ENCODE data around the gene PPP1R9A. TPM values are rescaled to one million over a fixed set of nuclear protein-coding genes. Genes with fewer than 3 reads are reported as not detected.
A peak's percentile ranks its signal among the peaks of the same experiment; 100 is the strongest.

PPP1R9A gene
- polyA plus RNA-seq, 1 donor from 2014 or later: 52.8 TPM

- TF ChIP-seq SMC3 (conservative IDR thresholded peaks at IDR 0.05; ENCODE audit: poor library complexity): no peak
- no peak for TF ChIP-seq POLR2AphosphoS5 (IDR thresholded peaks at IDR 0.05)
Observed at GRCh38 chr7:95298091-95298490, 390.7 kb downstream of the PPP1R9A start (continued).

DNA sequence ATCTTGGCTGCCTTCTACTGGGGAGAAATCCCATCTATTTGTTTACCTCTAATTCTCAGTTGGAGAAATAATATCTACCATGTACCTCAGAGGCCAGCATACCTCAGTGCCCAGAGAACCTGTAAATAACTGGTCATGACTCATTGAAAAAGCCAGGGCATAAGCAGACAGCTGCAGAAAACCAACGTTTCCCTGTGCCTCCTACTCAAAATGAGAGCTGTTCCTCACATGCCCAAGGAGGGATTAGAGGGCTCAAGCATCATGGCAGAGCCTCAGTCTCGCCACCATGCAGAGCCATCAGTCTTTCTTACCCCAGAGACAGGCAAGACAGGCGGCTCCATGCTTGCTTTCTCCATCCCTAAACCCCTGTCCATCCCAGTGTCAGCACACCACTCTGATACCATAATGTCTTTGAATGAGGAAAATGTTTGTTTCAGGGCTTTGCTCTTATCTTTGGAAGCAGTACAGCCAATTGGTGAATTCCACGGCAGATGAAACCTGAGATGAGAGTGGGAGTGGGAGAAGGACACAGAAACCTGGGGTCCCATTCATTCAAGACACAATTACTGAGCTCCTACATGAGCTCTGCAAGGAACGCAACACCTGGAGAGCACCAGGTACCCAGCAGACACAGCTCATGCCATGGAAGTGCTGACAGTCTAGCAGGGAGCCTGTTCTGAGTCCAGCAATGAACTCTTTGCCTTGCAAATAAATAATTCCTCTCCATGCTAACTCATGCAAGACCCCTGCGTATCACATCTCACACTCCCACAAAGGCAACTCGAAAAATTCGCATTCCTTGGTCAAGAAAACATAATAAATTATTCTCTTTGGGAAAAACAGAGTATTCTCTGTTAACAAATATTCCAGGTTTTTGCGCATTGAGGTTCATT, 395.9 kb downstream of the PPP1R9A start:
- Histone ChIP-seq H3K36me3 (ENCODE audit: insufficient read depth, low read length) (no peaks in the 10 kb centered on the region), H3K9me2 (ENCODE audit: insufficient read depth, low read length) (no peaks in the 10 kb centered on the region), H3K79me2 (replicated peaks; ENCODE audit: insufficient read depth, low read length) (no peaks in the 10 kb centered on the region), H3F3A (ENCODE audit: insufficient read depth, low read length, poor library complexity, severe bottlenecking) (peaks cover 21% of the 10 kb centered on the region), H3K9ac (ENCODE audit: low read length) (peak overlapping the region; percentile 9), H3K9me3 (ENCODE audit: low read length) (no peaks in the 10 kb centered on the region), H4K20me1 (ENCODE audit: insufficient read depth) (no peaks in the 10 kb centered on the region), H2AFZ (ENCODE audit: low read depth, low read length) (no peak overlapping the region), H3K27me3 (ENCODE audit: insufficient read depth, low read depth, low read length) (no peaks in the 10 kb centered on the region), H3K27ac (ENCODE audit: low read length) (peak overlapping the region; percentile 99), H3K4me3 (ENCODE audit: low read length) (no peak overlapping the region), H3K4me2 (ENCODE audit: low read length) (no peak overlapping the region)
- TF ChIP-seq MXI1 (conservative IDR thresholded peaks at IDR 0.05; ENCODE audit: poor library complexity, severe bottlenecking): no peak

- H3K27me3 ChIP-seq (ENCODE audit: insufficient read depth, low read depth, low read length): no peaks in the 10 kb centered on the region
- H3K4me2 ChIP-seq (ENCODE audit: low read length): peak overlapping the region; percentile 48
- peak overlapping the region; percentile 73 for H3K9ac ChIP-seq (ENCODE audit: low read length)
- no peaks in the 10 kb centered on the region for H3K36me3 ChIP-seq (ENCODE audit: insufficient read depth, low read length)
- peak overlapping the region; percentile 99 for H3K27ac ChIP-seq (ENCODE audit: low read length)
- H3K4me3 ChIP-seq (ENCODE audit: low read length): peak overlapping the region; percentile 33
- no peaks in the 10 kb centered on the region for H4K20me1 ChIP-seq (ENCODE audit: insufficient read depth)
- peaks cover 27% of the 10 kb centered on the region for H3F3A ChIP-seq (ENCODE audit: insufficient read depth, low read length, poor library complexity, severe bottlenecking)
- H3K9me3 ChIP-seq (ENCODE audit: low read length): no peaks in the 10 kb centered on the region
- TF ChIP-seq, protein P1, sequence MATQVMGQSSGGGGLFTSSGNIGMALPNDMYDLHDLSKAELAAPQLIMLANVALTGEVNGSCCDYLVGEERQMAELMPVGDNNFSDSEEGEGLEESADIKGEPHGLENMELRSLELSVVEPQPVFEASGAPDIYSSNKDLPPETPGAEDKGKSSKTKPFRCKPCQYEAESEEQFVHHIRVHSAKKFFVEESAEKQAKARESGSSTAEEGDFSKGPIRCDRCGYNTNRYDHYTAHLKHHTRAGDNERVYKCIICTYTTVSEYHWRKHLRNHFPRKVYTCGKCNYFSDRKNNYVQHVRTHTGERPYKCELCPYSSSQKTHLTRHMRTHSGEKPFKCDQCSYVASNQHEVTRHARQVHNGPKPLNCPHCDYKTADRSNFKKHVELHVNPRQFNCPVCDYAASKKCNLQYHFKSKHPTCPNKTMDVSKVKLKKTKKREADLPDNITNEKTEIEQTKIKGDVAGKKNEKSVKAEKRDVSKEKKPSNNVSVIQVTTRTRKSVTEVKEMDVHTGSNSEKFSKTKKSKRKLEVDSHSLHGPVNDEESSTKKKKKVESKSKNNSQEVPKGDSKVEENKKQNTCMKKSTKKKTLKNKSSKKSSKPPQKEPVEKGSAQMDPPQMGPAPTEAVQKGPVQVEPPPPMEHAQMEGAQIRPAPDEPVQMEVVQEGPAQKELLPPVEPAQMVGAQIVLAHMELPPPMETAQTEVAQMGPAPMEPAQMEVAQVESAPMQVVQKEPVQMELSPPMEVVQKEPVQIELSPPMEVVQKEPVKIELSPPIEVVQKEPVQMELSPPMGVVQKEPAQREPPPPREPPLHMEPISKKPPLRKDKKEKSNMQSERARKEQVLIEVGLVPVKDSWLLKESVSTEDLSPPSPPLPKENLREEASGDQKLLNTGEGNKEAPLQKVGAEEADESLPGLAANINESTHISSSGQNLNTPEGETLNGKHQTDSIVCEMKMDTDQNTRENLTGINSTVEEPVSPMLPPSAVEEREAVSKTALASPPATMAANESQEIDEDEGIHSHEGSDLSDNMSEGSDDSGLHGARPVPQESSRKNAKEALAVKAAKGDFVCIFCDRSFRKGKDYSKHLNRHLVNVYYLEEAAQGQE (IDR thresholded peaks at IDR 0.05; ENCODE audit: borderline replicate concordance): peak; percentile 64
- no peak for TF ChIP-seq TAF1 (IDR thresholded peaks at IDR 0.05; ENCODE audit: low read depth)
- no peak for TF ChIP-seq MXI1 (conservative IDR thresholded peaks at IDR 0.05; ENCODE audit: poor library complexity, severe bottlenecking)
- TF ChIP-seq RAD21 (conservative IDR thresholded peaks at IDR 0.05): peak; percentile 47
- no peak for TF ChIP-seq EZH2 (IDR thresholded peaks at IDR 0.05; ENCODE audit: borderline replicate concordance, insufficient read depth, low read length, poor library complexity, severe bottlenecking)
- peak; percentile 99 for TF ChIP-seq EP300 (conservative IDR thresholded peaks at IDR 0.05; ENCODE audit: poor library complexity, severe bottlenecking)
- TF ChIP-seq CTCF (IDR thresholded peaks at IDR 0.05; ENCODE audit: poor library complexity, severe bottlenecking): peak; percentile 33
- TF ChIP-seq SMC3 (conservative IDR thresholded peaks at IDR 0.05; ENCODE audit: poor library complexity): peak; percentile 40
- peak; percentile 94 for TF ChIP-seq POLR2AphosphoS5 (IDR thresholded peaks at IDR 0.05)
- H2AFZ ChIP-seq (ENCODE audit: low read depth, low read length): no peak overlapping the region
- no peaks in the 10 kb centered on the region for H3K9me2 ChIP-seq (ENCODE audit: insufficient read depth, low read length)
- no peaks in the 10 kb centered on the region for H3K79me2 ChIP-seq (replicated peaks; ENCODE audit: insufficient read depth, low read length)
Observed at GRCh38 chr7:95304990-95305389, 397.6 kb downstream of the PPP1R9A start.

Data from neural cell (in vitro differentiated cells).